ENCODE data around the gene ANK3. TPM values are rescaled to one million over a fixed set of nuclear protein-coding genes. Genes with fewer than 3 reads are reported as not detected.

ANK3 gene
- total RNA-seq, 1 donor from 2014 or later, result 87.6 TPM

DNA sequence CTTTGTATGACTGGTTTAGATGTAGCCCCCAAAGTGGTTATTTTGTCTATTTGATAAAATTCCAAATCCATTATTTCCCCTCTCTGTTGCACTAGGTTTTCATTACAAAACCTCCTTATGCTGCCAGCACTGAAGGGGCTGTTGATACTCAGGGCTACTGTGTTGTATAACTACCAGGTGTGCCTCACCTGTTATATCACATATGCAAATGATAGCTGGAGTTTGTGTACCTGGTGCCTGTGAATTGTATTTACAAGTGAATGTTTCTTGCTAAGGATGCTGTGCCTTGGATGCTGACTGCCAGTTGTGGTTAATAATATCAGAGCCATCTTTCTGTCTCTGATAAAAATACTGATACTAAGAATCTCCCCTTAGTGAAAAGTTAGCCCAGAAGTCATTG, 398.6 kb downstream of the ANK3 start:
- Mint-ChIP-seq H3K27me3 (no peaks in the 10 kb centered on the region), H3K9me3 (ENCODE audit: low read depth) (peaks cover 25% of the 10 kb centered on the region), H3K36me3 (ENCODE audit: insufficient read depth) (no peaks in the 10 kb centered on the region), H3K4me1 (ENCODE audit: low read depth) (peaks cover 6% of the 10 kb centered on the region), H3K4me3 (ENCODE audit: low read depth) (no peak overlapping the region), H3K27ac (no peak overlapping the region)
- TF ChIP-seq, protein P1, sequence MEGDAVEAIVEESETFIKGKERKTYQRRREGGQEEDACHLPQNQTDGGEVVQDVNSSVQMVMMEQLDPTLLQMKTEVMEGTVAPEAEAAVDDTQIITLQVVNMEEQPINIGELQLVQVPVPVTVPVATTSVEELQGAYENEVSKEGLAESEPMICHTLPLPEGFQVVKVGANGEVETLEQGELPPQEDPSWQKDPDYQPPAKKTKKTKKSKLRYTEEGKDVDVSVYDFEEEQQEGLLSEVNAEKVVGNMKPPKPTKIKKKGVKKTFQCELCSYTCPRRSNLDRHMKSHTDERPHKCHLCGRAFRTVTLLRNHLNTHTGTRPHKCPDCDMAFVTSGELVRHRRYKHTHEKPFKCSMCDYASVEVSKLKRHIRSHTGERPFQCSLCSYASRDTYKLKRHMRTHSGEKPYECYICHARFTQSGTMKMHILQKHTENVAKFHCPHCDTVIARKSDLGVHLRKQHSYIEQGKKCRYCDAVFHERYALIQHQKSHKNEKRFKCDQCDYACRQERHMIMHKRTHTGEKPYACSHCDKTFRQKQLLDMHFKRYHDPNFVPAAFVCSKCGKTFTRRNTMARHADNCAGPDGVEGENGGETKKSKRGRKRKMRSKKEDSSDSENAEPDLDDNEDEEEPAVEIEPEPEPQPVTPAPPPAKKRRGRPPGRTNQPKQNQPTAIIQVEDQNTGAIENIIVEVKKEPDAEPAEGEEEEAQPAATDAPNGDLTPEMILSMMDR (IDR thresholded peaks at IDR 0.05; ENCODE audit: unreplicated experiment), result no peak
- no peak for DNase-seq (ENCODE audit: low spot score, unreplicated experiment)

- Mint-ChIP-seq H3K27me3 (no peaks in the 10 kb centered on the region), H3K4me3 (ENCODE audit: low read depth) (no peak overlapping the region), H3K9me3 (ENCODE audit: low read depth) (peaks cover 23% of the 10 kb centered on the region), H3K27ac (no peak overlapping the region), H3K36me3 (ENCODE audit: insufficient read depth) (no peaks in the 10 kb centered on the region), H3K4me1 (ENCODE audit: low read depth) (peaks cover 4% of the 10 kb centered on the region)
- no peak for DNase-seq (ENCODE audit: low spot score, unreplicated experiment)
- TF ChIP-seq, protein P1 (IDR thresholded peaks at IDR 0.05; ENCODE audit: unreplicated experiment), result no peak
These were observed 404.0 kb downstream of the ANK3 start for GRCh38 chr10:59985639-59986038.

DNA sequence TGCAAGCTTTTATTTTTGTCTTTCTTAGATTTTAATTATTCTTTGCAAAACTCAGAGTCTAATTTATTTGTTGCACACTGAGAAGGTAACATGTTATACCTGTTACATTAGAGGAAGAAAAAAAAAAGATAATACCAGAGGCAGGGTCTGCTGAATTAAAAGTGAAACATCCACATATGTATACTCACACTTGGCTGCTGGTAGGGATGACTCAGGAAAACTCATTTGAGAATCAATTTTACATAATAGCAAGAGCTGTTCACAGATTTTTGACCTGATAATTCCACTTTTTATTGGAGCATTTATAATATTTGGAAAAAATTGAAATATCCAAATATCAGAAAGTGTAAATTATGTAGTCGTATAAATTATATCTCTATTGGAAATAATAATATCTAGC, 405.3 kb downstream of the ANK3 start:
- H3K4me3 Mint-ChIP-seq (ENCODE audit: low read depth), result no peak overlapping the region
- H3K27me3 Mint-ChIP-seq, result no peaks in the 10 kb centered on the region
- H3K4me1 Mint-ChIP-seq (ENCODE audit: low read depth), result peaks cover 4% of the 10 kb centered on the region
- peaks cover 23% of the 10 kb centered on the region for H3K9me3 Mint-ChIP-seq (ENCODE audit: low read depth)
- no peak for DNase-seq (ENCODE audit: low spot score, unreplicated experiment)
- H3K27ac Mint-ChIP-seq, result no peak overlapping the region
- H3K36me3 Mint-ChIP-seq (ENCODE audit: insufficient read depth), result no peaks in the 10 kb centered on the region
- TF ChIP-seq, protein P1 (IDR thresholded peaks at IDR 0.05; ENCODE audit: unreplicated experiment), result no peak

- no peak for DNase-seq (ENCODE audit: low spot score, unreplicated experiment)
- Mint-ChIP-seq H3K36me3 (ENCODE audit: insufficient read depth) (peaks cover 6% of the 10 kb centered on the region), H3K27ac (no peak overlapping the region), H3K4me3 (ENCODE audit: low read depth) (no peak overlapping the region), H3K9me3 (ENCODE audit: low read depth) (peaks cover 17% of the 10 kb centered on the region), H3K27me3 (no peaks in the 10 kb centered on the region), H3K4me1 (ENCODE audit: low read depth) (peaks cover 4% of the 10 kb centered on the region)
- TF ChIP-seq, protein P1 (IDR thresholded peaks at IDR 0.05; ENCODE audit: unreplicated experiment), result no peak
These were observed 409.3 kb downstream of the ANK3 start for GRCh38 chr10:59980356-59980755.

GRCh38 chr10:59977486-59977885, 412.2 kb downstream of the ANK3 start:
- Mint-ChIP-seq H3K9me3 (ENCODE audit: low read depth) (peaks cover 24% of the 10 kb centered on the region), H3K36me3 (ENCODE audit: insufficient read depth) (peaks cover 6% of the 10 kb centered on the region), H3K4me3 (ENCODE audit: low read depth) (no peak overlapping the region), H3K4me1 (ENCODE audit: low read depth) (peaks cover 13% of the 10 kb centered on the region), H3K27me3 (no peaks in the 10 kb centered on the region), H3K27ac (no peak overlapping the region)
- DNase-seq (ENCODE audit: low spot score, unreplicated experiment), result no peak
- TF ChIP-seq, protein P1 (IDR thresholded peaks at IDR 0.05; ENCODE audit: unreplicated experiment), result no peak
